ENCODE results near the gene TRH. TPM values are rescaled to one million over a fixed set of nuclear protein-coding genes. Genes with fewer than 3 reads are reported as not detected.

The TRH gene
- polyA plus RNA-seq, 1 experiment: not detected

GRCh38 chr3:129950318-129951046 lies 24.0 kb upstream of the TRH start:
- H3K9me3 ChIP-seq (ENCODE audit: control insufficient read depth, insufficient read depth, low read length): no peaks in the 10 kb centered on the region
- no peak for DNase-seq (ENCODE audit: low read depth, low spot score)
- peaks cover 37% of the 10 kb centered on the region for H3K27me3 ChIP-seq (ENCODE audit: control insufficient read depth, insufficient read depth, low read length)
- no peak for TF ChIP-seq CTCF (IDR thresholded peaks at IDR 0.05; ENCODE audit: low read depth, low read length)
- H3K4me3 ChIP-seq (ENCODE audit: low read depth, low read length): no peak overlapping the region
- no peak overlapping the region for H3K27ac ChIP-seq (ENCODE audit: low read depth, low read length)
- ChIA-PET POLR2A (no interaction called here), CTCF (no interaction called here)

- CTCF ChIA-PET: interaction anchor here (0.6 to 2.2 kb wide), 2 partner anchors 11 to 12 kb away, joined by 3 to 5 read pairs; no protein-coding TSS in a partner anchor
- no peak for DNase-seq (ENCODE audit: low read depth, low spot score)
- no peak overlapping the region for H3K4me3 ChIP-seq (ENCODE audit: low read depth, low read length)
- POLR2A ChIA-PET: no interaction called here
- TF ChIP-seq CTCF (IDR thresholded peaks at IDR 0.05; ENCODE audit: low read depth, low read length): no peak
- peaks cover 33% of the 10 kb centered on the region for H3K27me3 ChIP-seq (ENCODE audit: control insufficient read depth, insufficient read depth, low read length)
- H3K27ac ChIP-seq (ENCODE audit: low read depth, low read length): no peak overlapping the region
- no peaks in the 10 kb centered on the region for H3K9me3 ChIP-seq (ENCODE audit: control insufficient read depth, insufficient read depth, low read length)
Measured at GRCh38 chr3:129952556-129953355, 21.8 kb upstream of the TRH start.

GRCh38 chr3:129953621-129954020 lies 20.9 kb upstream of the TRH start:
- peaks cover 30% of the 10 kb centered on the region for H3K27me3 ChIP-seq (ENCODE audit: control insufficient read depth, insufficient read depth, low read length)
- no peak overlapping the region for H3K27ac ChIP-seq (ENCODE audit: low read depth, low read length)
- no peak for DNase-seq (ENCODE audit: low read depth, low spot score)
- ChIA-PET POLR2A (no interaction called here), CTCF (interaction anchor here (2.2 kb wide), 1 partner anchor 11 kb away, joined by 5 read pairs; no protein-coding TSS in a partner anchor)
- H3K9me3 ChIP-seq (ENCODE audit: control insufficient read depth, insufficient read depth, low read length): no peaks in the 10 kb centered on the region
- TF ChIP-seq CTCF (IDR thresholded peaks at IDR 0.05; ENCODE audit: low read depth, low read length): no peak
- H3K4me3 ChIP-seq (ENCODE audit: low read depth, low read length): no peak overlapping the region

- H3K27ac ChIP-seq (ENCODE audit: low read depth, low read length): no peak overlapping the region
- no peak overlapping the region for H3K4me3 ChIP-seq (ENCODE audit: low read depth, low read length)
- DNase-seq (ENCODE audit: low read depth, low spot score): no peak
- ChIA-PET CTCF (interaction anchor here (1.2 kb wide), 1 partner anchor 151 kb away, joined by 3 read pairs; no protein-coding TSS in a partner anchor), POLR2A (no interaction called here)
- H3K9me3 ChIP-seq (ENCODE audit: control insufficient read depth, insufficient read depth, low read length): no peaks in the 10 kb centered on the region
- peaks cover 29% of the 10 kb centered on the region for H3K27me3 ChIP-seq (ENCODE audit: control insufficient read depth, insufficient read depth, low read length)
- TF ChIP-seq CTCF (IDR thresholded peaks at IDR 0.05; ENCODE audit: low read depth, low read length): no peak
Measured at GRCh38 chr3:129954514-129954913, 20.0 kb upstream of the TRH start.

GRCh38 chr3:129956936-129957335 lies 17.6 kb upstream of the TRH start:
- ChIA-PET CTCF (no interaction called here), POLR2A (no interaction called here)
- DNase-seq (ENCODE audit: low read depth, low spot score): no peak
- no peak for TF ChIP-seq CTCF (IDR thresholded peaks at IDR 0.05; ENCODE audit: low read depth, low read length)
- no peak overlapping the region for H3K27ac ChIP-seq (ENCODE audit: low read depth, low read length)
- no peak overlapping the region for H3K4me3 ChIP-seq (ENCODE audit: low read depth, low read length)
- H3K27me3 ChIP-seq (ENCODE audit: control insufficient read depth, insufficient read depth, low read length): peaks cover 26% of the 10 kb centered on the region
- H3K9me3 ChIP-seq (ENCODE audit: control insufficient read depth, insufficient read depth, low read length): no peaks in the 10 kb centered on the region

All from AG04450 (cell line).